ENCODE measurements around the gene SP140L. TPM values are rescaled to one million over a fixed set of nuclear protein-coding genes. Genes with fewer than 3 reads are reported as not detected.

The SP140L gene
- total RNA-seq, 3 donors from 2014 or later (not counting 1 experiment from before 2014, with no cell fraction given), result 58.4 to 92.6 (median 73.4) TPM

- TF ChIP-seq CTCF (IDR thresholded peaks at IDR 0.05), result no peak
- DNase-seq, result no peak
- peak overlapping the region; percentile 53 for H3K27ac ChIP-seq (ENCODE audit: low read length)
- peaks cover 43% of the 10 kb centered on the region for H3K4me1 ChIP-seq (ENCODE audit: control insufficient read depth, insufficient read depth, low read length)
- no peak for ATAC-seq
- intact Hi-C loops (cut with micrococcal nuclease), result loop anchor here (5.0 kb wide), 1 partner anchor 295 kb away; no protein-coding TSS in a partner anchor
- no peaks in the 10 kb centered on the region for H3K9me3 Mint-ChIP-seq
- H3K4me3 ChIP-seq (ENCODE audit: low read length), result no peak overlapping the region
- no peak overlapping the region for H3K4me3 Mint-ChIP-seq
- peaks cover 15% of the 10 kb centered on the region for H3K36me3 ChIP-seq (ENCODE audit: control insufficient read depth, insufficient read depth, low read length)
- H3K27me3 ChIP-seq (ENCODE audit: control insufficient read depth, insufficient read depth, low read length), result no peaks in the 10 kb centered on the region
- peaks cover 12% of the 10 kb centered on the region for H3K36me3 Mint-ChIP-seq
- no peaks in the 10 kb centered on the region for H3K27me3 Mint-ChIP-seq (ENCODE audit: low read depth in 2 of 2)
- H3K27ac Mint-ChIP-seq, result peak overlapping the region; percentile 79
- H3K9me3 ChIP-seq (ENCODE audit: control insufficient read depth, insufficient read depth, low read length), result no peaks in the 10 kb centered on the region
- peaks cover 38 to 44% of the 10 kb centered on the region in 2 donors for H3K4me1 Mint-ChIP-seq
- 99% methylated on average over 3 of the region's 3 CpGs for WGBS (ENCODE audit: insufficient coverage)
Measured at GRCh38 chr2:230317366-230317765, 9.6 kb upstream of the SP140L start.

DNA sequence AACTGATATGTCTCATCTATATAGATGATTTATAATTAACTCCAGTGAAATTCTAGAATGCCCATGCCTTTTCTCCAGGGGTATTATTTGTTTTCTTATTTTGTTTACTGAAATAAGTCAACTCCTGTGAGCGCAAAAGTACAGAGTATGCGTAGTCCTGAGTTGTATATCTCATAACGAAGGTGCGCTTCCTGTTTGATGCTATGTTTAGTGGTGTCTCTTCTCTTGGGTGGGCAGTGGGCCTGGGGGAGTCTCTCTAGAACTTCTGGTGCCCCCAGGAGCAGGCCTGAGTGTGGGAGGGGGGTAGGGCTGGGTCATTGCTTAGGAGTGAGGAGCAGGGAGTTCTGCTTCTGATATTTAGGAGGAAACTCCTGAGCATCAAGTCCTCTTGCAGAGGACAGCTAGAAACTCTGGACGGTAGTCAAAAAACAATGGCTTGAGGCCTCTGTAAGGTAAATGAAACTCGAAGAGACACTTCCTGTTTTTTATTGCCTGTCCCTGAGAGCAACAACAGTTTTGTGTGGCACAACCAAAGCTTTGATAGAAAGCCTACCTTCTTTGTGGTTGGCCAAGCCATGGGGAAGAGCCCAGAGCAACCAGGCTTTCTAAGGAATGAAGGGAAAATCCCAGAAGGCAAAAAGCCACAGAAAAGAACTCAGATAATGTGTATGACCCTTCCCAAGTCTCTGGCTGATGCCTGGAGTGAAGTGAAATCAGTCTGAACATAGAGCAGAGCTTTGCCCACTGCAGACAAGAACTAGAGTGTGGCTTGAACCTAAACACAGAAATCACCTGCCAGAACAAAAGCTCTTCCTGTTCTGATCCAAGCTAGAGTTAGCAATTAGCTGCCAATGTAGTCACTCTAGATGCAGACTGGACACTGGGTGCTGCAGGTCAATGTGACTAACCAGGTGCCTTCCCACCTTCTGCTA lies 8.5 kb upstream of the SP140L start:
- Histone ChIP-seq H3K4me3 (ENCODE audit: low read length) (no peak overlapping the region), H3K4me1 (ENCODE audit: control insufficient read depth, insufficient read depth, low read length) (peaks cover 43% of the 10 kb centered on the region), H3K36me3 (ENCODE audit: control insufficient read depth, insufficient read depth, low read length) (peaks cover 8% of the 10 kb centered on the region), H3K27me3 (ENCODE audit: control insufficient read depth, insufficient read depth, low read length) (no peaks in the 10 kb centered on the region), H3K27ac (ENCODE audit: low read length) (peak overlapping the region; percentile 53), H3K9me3 (ENCODE audit: control insufficient read depth, insufficient read depth, low read length) (no peaks in the 10 kb centered on the region)
- Mint-ChIP-seq H3K27me3 (ENCODE audit: low read depth in 2 of 2) (no peaks in the 10 kb centered on the region), H3K36me3 (peaks cover 12% of the 10 kb centered on the region), H3K4me1 (peaks cover 42 to 48% of the 10 kb centered on the region in 2 donors), H3K4me3 (peak overlapping the region; percentile 83), H3K27ac (peak overlapping the region; percentile 79), H3K9me3 (no peaks in the 10 kb centered on the region)
- TF ChIP-seq CTCF (IDR thresholded peaks at IDR 0.05), result no peak
- ATAC-seq (peak in 2 of 3 donors; percentile 18 to 21), DNase-seq (peak in 1 of 2 donors; percentile 33)
- WGBS (ENCODE audit: insufficient coverage), result 41% methylated on average over 6 of the region's 6 CpGs
- intact Hi-C loops (cut with micrococcal nuclease), result loop anchor here (5.0 kb wide), 1 partner anchor 294 kb away; no protein-coding TSS in a partner anchor

DNA sequence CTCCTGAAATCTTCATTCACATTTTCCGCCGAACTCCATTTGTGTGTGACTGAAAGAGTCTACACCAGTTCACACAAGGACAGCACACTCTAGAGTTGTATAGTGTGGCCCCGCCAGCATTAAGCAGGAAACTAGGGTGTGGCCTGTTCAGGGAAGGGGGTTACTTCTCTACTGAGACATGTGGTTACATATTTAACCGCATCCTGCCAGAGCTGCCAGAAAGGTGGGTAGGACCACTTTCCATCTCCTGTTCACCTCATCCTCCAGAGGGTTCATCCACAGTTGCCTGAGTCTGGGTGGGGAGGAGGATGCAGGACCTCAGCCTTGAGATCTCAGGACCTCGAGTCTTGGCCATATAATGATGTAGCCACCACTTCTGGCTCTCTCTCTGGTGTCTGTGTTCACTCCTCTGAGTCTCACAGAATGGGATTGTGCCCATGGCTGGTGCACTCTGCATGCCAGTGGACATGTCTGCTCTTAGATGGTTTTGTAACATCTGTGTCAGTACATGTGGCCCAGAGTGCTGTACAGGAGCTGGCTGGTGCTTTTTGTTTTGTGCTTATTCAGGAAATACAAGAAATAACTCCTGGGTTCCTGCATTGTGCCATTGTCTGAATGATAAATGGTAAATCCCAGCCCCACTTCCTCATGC lies 7.7 kb upstream of the SP140L start:
- H3K4me1 Mint-ChIP-seq, result peaks cover 48 to 55% of the 10 kb centered on the region in 2 donors
- no peak for TF ChIP-seq CTCF (IDR thresholded peaks at IDR 0.05)
- WGBS (ENCODE audit: insufficient coverage), result 2% methylated on average over 2 of the region's 5 CpGs
- DNase-seq (peak; percentile 31 to 89), ATAC-seq (peak; percentile 85 to 89 (median 88))
- Histone ChIP-seq H3K9me3 (ENCODE audit: control insufficient read depth, insufficient read depth, low read length) (no peaks in the 10 kb centered on the region), H3K27ac (ENCODE audit: low read length) (peak overlapping the region; percentile 53), H3K4me1 (ENCODE audit: control insufficient read depth, insufficient read depth, low read length) (peaks cover 43% of the 10 kb centered on the region), H3K27me3 (ENCODE audit: control insufficient read depth, insufficient read depth, low read length) (no peaks in the 10 kb centered on the region), H3K4me3 (ENCODE audit: low read length) (no peak overlapping the region), H3K36me3 (ENCODE audit: control insufficient read depth, insufficient read depth, low read length) (peaks cover 2% of the 10 kb centered on the region)
- no peaks in the 10 kb centered on the region for H3K27me3 Mint-ChIP-seq (ENCODE audit: low read depth in 2 of 2)
- intact Hi-C loops (cut with micrococcal nuclease), result loop anchor here (5.0 kb wide), 1 partner anchor 293 kb away; no protein-coding TSS in a partner anchor
- H3K36me3 Mint-ChIP-seq, result peaks cover 6% of the 10 kb centered on the region
- no peaks in the 10 kb centered on the region for H3K9me3 Mint-ChIP-seq
- H3K27ac Mint-ChIP-seq, result peak overlapping the region; percentile 79
- peak overlapping the region; percentile 83 for H3K4me3 Mint-ChIP-seq
